Liver (tissue), 3 donors: ENCODE data around the gene STAMBPL1.

Experiments
- EGR1 ChIP-seq, 2 donors: IDR thresholded peaks; 2 replicates each; pipeline ENCODE4 v1.6.1; 2016 to 2018; ENCODE audit warnings: antibody characterized with exemption in 2 of 2, low read depth in 2 of 2
- FOXA2 ChIP-seq: IDR thresholded peaks from 2 replicates; pipeline ENCODE4 v1.6.1; 2016; ENCODE audit warnings: antibody characterized with exemption
- GABPA ChIP-seq, 2 donors: IDR thresholded peaks in 1 of 2; conservative IDR thresholded peaks in 1 of 2; 2 replicates each; pipeline ENCODE4 v1.6.1; 2016; ENCODE audit warnings: antibody characterized with exemption in 2 of 2, mild to moderate bottlenecking in 1 of 2, moderate library complexity in 1 of 2
- HNF4A ChIP-seq, 2 donors: conservative IDR thresholded peaks; 2 replicates each; pipeline ENCODE4 v1.6.1; 2016; ENCODE audit warnings: antibody characterized with exemption in 2 of 2, mild to moderate bottlenecking in 2 of 2
- HNF4G ChIP-seq: IDR thresholded peaks from 2 replicates; pipeline ENCODE4 v1.6.1; 2016; ENCODE audit warnings: antibody characterized with exemption
- JUND ChIP-seq, 2 donors: IDR thresholded peaks; 2 replicates each; pipeline ENCODE4 v1.6.1; 2016; ENCODE audit warnings: antibody characterized with exemption in 2 of 2
- RAD21 ChIP-seq, 2 donors: IDR thresholded peaks; 2 replicates each; pipeline ENCODE4 v1.6.1; 2016; ENCODE audit warnings: antibody characterized with exemption in 2 of 2, mild to moderate bottlenecking in 2 of 2
- TAF1 ChIP-seq: conservative IDR thresholded peaks from 2 replicates; pipeline ENCODE4 v1.6.1; 2016; ENCODE audit warnings: antibody characterized with exemption, mild to moderate bottlenecking
- YY1 ChIP-seq: IDR thresholded peaks from 2 replicates; pipeline ENCODE4 v1.6.1; 2016; ENCODE audit warnings: antibody characterized with exemption, mild to moderate bottlenecking
- TF ChIP-seq, protein P1 (sequence below): fragments of 150-350 bp; IDR thresholded peaks from 2 replicates; pipeline ENCODE4 v1.5.1; 2017; ENCODE audit warnings: improper control_type of control experiment, low read depth, low read length; ENCODE audit not compliant: missing input control
- TF ChIP-seq, protein P2 (sequence below): IDR thresholded peaks from 2 replicates; pipeline ENCODE4 v1.6.1; 2016; ENCODE audit warnings: antibody characterized with exemption
- TF ChIP-seq, protein P3 (sequence below): IDR thresholded peaks from 2 replicates; pipeline ENCODE4 v1.6.1; 2016; ENCODE audit warnings: antibody characterized with exemption
- TF ChIP-seq, protein P4 (sequence below): IDR thresholded peaks from 2 replicates; pipeline ENCODE4 v1.6.1; 2016; ENCODE audit warnings: antibody characterized with exemption
- TF ChIP-seq, protein P5 (sequence below): IDR thresholded peaks from 2 replicates; pipeline ENCODE4 v1.6.1; 2016; ENCODE audit warnings: antibody characterized with exemption, mild to moderate bottlenecking
- donor health status: healthy.
- donor health status: healthy.

DNA sequence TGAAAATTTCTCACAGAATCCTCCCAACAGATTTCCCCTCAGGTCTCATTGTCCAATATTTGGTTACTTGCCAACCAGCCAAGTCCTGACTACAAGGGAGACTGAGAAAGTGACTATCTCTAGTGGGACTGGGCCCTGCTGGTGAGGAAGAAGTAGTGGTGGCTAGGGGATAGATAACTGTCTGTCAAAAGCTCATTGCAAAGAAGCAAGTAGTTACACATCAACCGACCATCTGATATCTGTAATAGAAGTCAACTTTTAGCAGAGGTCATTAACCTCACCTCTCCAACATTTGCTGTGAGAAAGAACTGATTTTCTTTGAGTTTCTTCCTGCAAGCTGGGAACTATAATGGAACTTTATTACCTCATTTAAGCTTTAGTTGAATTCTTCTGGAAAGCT is 15.2 kb downstream of the STAMBPL1 start:
- TF ChIP-seq, protein P1, sequence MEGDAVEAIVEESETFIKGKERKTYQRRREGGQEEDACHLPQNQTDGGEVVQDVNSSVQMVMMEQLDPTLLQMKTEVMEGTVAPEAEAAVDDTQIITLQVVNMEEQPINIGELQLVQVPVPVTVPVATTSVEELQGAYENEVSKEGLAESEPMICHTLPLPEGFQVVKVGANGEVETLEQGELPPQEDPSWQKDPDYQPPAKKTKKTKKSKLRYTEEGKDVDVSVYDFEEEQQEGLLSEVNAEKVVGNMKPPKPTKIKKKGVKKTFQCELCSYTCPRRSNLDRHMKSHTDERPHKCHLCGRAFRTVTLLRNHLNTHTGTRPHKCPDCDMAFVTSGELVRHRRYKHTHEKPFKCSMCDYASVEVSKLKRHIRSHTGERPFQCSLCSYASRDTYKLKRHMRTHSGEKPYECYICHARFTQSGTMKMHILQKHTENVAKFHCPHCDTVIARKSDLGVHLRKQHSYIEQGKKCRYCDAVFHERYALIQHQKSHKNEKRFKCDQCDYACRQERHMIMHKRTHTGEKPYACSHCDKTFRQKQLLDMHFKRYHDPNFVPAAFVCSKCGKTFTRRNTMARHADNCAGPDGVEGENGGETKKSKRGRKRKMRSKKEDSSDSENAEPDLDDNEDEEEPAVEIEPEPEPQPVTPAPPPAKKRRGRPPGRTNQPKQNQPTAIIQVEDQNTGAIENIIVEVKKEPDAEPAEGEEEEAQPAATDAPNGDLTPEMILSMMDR = peak; percentile 20
- no peak for TF ChIP-seq RAD21 (IDR thresholded peaks at IDR 0.05)
- TF ChIP-seq GABPA (IDR thresholded peaks at IDR 0.05 in 1 of 2, conservative IDR thresholded peaks at IDR 0.05 in 1 of 2) = no peak
- no peak for TF ChIP-seq YY1
- TF ChIP-seq, protein P2, sequence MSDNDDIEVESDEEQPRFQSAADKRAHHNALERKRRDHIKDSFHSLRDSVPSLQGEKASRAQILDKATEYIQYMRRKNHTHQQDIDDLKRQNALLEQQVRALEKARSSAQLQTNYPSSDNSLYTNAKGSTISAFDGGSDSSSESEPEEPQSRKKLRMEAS = no peak
- TF ChIP-seq HNF4A (conservative IDR thresholded peaks at IDR 0.05) = no peak
- TF ChIP-seq TAF1 = no peak
- TF ChIP-seq, protein P3, sequence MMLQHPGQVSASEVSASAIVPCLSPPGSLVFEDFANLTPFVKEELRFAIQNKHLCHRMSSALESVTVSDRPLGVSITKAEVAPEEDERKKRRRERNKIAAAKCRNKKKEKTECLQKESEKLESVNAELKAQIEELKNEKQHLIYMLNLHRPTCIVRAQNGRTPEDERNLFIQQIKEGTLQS = no peak
- TF ChIP-seq HNF4G = no peak
- TF ChIP-seq JUND (IDR thresholded peaks at IDR 0.05) = peak in 1 of 2 donors; percentile 18
- no peak for TF ChIP-seq FOXA2
- no peak for TF ChIP-seq EGR1 (IDR thresholded peaks at IDR 0.05; ENCODE audit: low read depth in 2 of 2)
- TF ChIP-seq, protein P4, sequence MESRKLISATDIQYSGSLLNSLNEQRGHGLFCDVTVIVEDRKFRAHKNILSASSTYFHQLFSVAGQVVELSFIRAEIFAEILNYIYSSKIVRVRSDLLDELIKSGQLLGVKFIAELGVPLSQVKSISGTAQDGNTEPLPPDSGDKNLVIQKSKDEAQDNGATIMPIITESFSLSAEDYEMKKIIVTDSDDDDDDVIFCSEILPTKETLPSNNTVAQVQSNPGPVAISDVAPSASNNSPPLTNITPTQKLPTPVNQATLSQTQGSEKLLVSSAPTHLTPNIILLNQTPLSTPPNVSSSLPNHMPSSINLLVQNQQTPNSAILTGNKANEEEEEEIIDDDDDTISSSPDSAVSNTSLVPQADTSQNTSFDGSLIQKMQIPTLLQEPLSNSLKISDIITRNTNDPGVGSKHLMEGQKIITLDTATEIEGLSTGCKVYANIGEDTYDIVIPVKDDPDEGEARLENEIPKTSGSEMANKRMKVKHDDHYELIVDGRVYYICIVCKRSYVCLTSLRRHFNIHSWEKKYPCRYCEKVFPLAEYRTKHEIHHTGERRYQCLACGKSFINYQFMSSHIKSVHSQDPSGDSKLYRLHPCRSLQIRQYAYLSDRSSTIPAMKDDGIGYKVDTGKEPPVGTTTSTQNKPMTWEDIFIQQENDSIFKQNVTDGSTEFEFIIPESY = no peak
- TF ChIP-seq, protein P5, sequence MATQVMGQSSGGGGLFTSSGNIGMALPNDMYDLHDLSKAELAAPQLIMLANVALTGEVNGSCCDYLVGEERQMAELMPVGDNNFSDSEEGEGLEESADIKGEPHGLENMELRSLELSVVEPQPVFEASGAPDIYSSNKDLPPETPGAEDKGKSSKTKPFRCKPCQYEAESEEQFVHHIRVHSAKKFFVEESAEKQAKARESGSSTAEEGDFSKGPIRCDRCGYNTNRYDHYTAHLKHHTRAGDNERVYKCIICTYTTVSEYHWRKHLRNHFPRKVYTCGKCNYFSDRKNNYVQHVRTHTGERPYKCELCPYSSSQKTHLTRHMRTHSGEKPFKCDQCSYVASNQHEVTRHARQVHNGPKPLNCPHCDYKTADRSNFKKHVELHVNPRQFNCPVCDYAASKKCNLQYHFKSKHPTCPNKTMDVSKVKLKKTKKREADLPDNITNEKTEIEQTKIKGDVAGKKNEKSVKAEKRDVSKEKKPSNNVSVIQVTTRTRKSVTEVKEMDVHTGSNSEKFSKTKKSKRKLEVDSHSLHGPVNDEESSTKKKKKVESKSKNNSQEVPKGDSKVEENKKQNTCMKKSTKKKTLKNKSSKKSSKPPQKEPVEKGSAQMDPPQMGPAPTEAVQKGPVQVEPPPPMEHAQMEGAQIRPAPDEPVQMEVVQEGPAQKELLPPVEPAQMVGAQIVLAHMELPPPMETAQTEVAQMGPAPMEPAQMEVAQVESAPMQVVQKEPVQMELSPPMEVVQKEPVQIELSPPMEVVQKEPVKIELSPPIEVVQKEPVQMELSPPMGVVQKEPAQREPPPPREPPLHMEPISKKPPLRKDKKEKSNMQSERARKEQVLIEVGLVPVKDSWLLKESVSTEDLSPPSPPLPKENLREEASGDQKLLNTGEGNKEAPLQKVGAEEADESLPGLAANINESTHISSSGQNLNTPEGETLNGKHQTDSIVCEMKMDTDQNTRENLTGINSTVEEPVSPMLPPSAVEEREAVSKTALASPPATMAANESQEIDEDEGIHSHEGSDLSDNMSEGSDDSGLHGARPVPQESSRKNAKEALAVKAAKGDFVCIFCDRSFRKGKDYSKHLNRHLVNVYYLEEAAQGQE = no peak
